Hepatocyte (in vitro differentiated cells): Measurements from ENCODE around the gene PRKAR1B.

Experiments
- EZH2 ChIP-seq: fragments of 200-600 bp; sonication (generic); IDR thresholded peaks from 2 replicates; pipeline ENCODE4 v1.6.1; 2016; ENCODE audit warnings: antibody characterized with exemption, mild to moderate bottlenecking, borderline replicate concordance
- EZH2phosphoT487 ChIP-seq: fragments of 200-600 bp; sonication (generic); IDR thresholded peaks from one replicate; pipeline ENCODE4 v1.6.1; 2018; ENCODE audit warnings: antibody characterized with exemption, mild to moderate bottlenecking, low read depth, moderate library complexity; ENCODE audit not compliant: unreplicated experiment, severe bottlenecking
- TF ChIP-seq, protein P1 (sequence below): fragments of 200-600 bp; sonication (generic); IDR thresholded peaks from 2 replicates; pipeline ENCODE4 v1.5.1; 2016; ENCODE audit warnings: antibody characterized with exemption, mild to moderate bottlenecking; ENCODE audit not compliant: poor library complexity

- TF ChIP-seq, protein P1, sequence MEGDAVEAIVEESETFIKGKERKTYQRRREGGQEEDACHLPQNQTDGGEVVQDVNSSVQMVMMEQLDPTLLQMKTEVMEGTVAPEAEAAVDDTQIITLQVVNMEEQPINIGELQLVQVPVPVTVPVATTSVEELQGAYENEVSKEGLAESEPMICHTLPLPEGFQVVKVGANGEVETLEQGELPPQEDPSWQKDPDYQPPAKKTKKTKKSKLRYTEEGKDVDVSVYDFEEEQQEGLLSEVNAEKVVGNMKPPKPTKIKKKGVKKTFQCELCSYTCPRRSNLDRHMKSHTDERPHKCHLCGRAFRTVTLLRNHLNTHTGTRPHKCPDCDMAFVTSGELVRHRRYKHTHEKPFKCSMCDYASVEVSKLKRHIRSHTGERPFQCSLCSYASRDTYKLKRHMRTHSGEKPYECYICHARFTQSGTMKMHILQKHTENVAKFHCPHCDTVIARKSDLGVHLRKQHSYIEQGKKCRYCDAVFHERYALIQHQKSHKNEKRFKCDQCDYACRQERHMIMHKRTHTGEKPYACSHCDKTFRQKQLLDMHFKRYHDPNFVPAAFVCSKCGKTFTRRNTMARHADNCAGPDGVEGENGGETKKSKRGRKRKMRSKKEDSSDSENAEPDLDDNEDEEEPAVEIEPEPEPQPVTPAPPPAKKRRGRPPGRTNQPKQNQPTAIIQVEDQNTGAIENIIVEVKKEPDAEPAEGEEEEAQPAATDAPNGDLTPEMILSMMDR = no peak
- TF ChIP-seq EZH2phosphoT487 (no peak), EZH2 (peak; percentile 29)
Observed at GRCh38 chr7:517774-518629, 209.1 kb downstream of the PRKAR1B start.
